Transverse colon (tissue), 4 donors: ENCODE data around the gene ZFPM1.
A peak's percentile ranks its signal among the peaks of the same experiment; 100 is the strongest.

Experiments
- POLR2A ChIP-seq: fragments of 450-650 bp; IDR thresholded peaks from one replicate; pipeline ENCODE4 v1.6.1; 2016; ENCODE audit warnings: antibody characterized with exemption, mild to moderate bottlenecking, moderate library complexity
- POLR2AphosphoS5 ChIP-seq, 3 donors: sonication (generic); formaldehyde crosslinking; IDR thresholded peaks; one replicate each; pipeline ENCODE4 v1.6.1; 2016; ENCODE audit warnings: antibody characterized with exemption in 3 of 3
- TF ChIP-seq, protein P1 (sequence below), 5 experiments: fragments of 200-600 bp in 3 of 5; fragments of 450-650 bp in 2 of 5; sonication (generic) in 3 of 5; IDR thresholded peaks; 1 replicate in 2 of 5; 2 replicates in 3 of 5; pipeline ENCODE4 v1.5.1; 2016 to 2017; ENCODE audit warnings: antibody characterized with exemption in 5 of 5, inconsistent platforms in 3 of 5, mild to moderate bottlenecking in 2 of 5, moderate library complexity in 1 of 5

DNA sequence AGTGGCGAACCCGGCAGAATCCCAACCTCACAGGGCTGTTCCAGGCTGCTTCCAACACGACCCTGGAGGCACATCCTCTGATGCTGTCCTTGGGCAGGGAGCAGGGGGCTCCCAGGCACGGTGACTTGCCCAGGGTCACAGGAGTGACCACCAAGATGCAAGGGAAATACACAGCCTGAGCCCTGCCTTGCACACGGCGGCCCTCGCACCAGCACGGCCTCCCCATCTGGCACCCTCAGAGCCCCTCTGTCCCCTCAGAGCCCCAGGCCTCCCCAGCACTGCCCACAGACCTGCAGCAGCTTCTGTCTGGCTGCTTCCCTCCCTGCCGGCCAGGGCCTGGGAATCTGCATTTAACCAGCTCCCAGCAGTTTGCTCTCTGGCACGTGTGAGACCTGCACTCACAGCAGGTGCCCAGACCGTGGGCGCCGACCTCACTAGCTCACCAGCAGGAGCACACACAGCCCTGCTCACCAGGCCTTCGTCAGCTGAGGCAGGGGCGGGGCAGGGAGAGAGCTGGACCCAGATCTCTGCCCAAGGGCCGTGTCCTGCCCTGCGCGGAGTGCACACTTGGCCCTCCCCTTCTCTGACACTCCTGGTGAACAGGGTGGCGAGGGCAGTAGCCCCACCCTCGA, 87.4 kb downstream of the ZFPM1 start:
- TF ChIP-seq, protein P1, sequence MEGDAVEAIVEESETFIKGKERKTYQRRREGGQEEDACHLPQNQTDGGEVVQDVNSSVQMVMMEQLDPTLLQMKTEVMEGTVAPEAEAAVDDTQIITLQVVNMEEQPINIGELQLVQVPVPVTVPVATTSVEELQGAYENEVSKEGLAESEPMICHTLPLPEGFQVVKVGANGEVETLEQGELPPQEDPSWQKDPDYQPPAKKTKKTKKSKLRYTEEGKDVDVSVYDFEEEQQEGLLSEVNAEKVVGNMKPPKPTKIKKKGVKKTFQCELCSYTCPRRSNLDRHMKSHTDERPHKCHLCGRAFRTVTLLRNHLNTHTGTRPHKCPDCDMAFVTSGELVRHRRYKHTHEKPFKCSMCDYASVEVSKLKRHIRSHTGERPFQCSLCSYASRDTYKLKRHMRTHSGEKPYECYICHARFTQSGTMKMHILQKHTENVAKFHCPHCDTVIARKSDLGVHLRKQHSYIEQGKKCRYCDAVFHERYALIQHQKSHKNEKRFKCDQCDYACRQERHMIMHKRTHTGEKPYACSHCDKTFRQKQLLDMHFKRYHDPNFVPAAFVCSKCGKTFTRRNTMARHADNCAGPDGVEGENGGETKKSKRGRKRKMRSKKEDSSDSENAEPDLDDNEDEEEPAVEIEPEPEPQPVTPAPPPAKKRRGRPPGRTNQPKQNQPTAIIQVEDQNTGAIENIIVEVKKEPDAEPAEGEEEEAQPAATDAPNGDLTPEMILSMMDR (IDR thresholded peaks at IDR 0.05), result peak in 1 of 5 experiments; percentile 9
- no peak for TF ChIP-seq POLR2AphosphoS5 (IDR thresholded peaks at IDR 0.05)
- no peak for TF ChIP-seq POLR2A
